GM19463 (cell line): ENCODE results near the gene ECPAS.
"Not testable (repeated sequence)": the region's sequence is repeated elsewhere in the genome, so short reads cannot be mapped to it uniquely, and the experiment has no call there.

Source experiments
- ATAC-seq: cut with Tn5 transposase; IDR thresholded peaks from one replicate; pipeline ENCODE4 v1.9.1; 2021; ENCODE audit warnings: mild to moderate bottlenecking, moderate library complexity; ENCODE audit not compliant: unreplicated experiment

Gene ECPAS, protein sequence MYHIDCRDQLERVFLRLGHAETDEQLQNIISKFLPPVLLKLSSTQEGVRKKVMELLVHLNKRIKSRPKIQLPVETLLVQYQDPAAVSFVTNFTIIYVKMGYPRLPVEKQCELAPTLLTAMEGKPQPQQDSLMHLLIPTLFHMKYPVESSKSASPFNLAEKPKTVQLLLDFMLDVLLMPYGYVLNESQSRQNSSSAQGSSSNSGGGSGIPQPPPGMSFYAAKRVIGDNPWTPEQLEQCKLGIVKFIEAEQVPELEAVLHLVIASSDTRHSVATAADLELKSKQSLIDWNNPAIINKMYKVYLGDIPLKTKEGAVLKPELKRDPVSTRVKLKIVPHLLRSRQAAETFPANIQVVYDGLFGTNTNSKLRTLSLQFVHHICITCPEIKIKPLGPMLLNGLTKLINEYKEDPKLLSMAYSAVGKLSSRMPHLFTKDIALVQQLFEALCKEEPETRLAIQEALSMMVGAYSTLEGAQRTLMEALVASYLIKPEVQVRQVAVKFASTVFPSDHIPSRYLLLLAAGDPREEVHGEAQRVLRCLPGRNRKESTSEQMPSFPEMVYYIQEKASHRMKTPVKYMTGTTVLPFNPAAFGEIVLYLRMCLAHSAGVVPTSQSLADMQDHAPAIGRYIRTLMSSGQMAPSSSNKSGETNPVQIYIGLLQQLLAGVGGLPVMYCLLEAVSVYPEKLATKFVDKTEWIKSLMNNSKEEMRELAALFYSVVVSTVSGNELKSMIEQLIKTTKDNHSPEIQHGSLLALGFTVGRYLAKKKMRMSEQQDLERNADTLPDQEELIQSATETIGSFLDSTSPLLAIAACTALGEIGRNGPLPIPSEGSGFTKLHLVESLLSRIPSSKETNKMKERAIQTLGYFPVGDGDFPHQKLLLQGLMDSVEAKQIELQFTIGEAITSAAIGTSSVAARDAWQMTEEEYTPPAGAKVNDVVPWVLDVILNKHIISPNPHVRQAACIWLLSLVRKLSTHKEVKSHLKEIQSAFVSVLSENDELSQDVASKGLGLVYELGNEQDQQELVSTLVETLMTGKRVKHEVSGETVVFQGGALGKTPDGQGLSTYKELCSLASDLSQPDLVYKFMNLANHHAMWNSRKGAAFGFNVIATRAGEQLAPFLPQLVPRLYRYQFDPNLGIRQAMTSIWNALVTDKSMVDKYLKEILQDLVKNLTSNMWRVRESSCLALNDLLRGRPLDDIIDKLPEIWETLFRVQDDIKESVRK (N-terminal part only)

GRCh38 chr9:111483858-111484571, at the start of gene ECPAS:
ECPAS (minus strand) TSS chr9:111484383; CDS start chr9:111472918, 11,465 bp downstream.
- peak; percentile 59 for ATAC-seq

- ATAC-seq = no peak
Measured at GRCh38 chr9:111533099-111533790, 49.1 kb upstream of the ECPAS start.

GRCh38 chr9:111531716-111532115, 47.5 kb upstream of the ECPAS start:
- no peak for ATAC-seq

- ATAC-seq = no peak
Measured at GRCh38 chr9:111529787-111530186, 45.6 kb upstream of the ECPAS start.

GRCh38 chr9:111527347-111527746, 43.2 kb upstream of the ECPAS start:
- no peak for ATAC-seq

GRCh38 chr9:111525056-111525977, 41.1 kb upstream of the ECPAS start, which contains the start of gene ZNF483:
ZNF483 (plus strand) TSS chr9:111525179; CDS start chr9:111527396, 2,217 bp downstream.
- ATAC-seq = no peak

DNA sequence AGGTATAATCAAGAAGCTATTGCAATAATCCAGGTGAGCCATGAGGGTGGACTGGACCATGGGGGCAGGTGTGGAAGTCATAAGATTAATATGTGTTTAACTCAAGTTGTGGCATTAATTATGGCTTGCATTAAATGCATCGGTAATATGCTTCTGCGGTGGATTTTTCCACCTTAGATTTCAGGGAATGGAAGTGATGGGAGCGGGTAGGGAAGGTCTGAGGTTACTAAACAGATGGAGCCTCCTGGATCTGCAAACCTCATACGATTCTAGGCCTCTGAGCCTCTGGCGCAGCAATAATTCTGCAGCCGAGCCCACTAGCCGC, 40.5 kb upstream of the ECPAS start:
- no peak for ATAC-seq

DNA sequence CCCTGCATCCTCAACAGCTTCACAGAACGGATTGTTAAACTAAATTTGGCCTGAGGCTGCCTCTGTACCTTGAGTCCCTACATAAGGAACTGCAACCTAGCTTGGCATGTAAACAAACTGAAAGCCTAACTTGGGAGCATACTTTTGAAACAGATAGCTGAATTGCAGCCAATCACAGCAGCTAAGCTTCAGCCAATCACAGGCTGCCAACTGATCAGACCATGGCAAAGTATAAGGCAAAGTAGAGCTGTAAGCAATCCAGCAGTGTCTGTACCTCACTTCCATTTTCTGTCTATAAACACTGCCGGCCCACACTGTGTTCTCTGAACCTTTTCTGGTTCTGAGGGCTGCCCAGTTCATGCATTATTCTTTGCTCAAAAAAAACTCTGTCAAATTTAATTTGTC, 31.9 kb upstream of the ECPAS start:
- ATAC-seq = no peak

DNA sequence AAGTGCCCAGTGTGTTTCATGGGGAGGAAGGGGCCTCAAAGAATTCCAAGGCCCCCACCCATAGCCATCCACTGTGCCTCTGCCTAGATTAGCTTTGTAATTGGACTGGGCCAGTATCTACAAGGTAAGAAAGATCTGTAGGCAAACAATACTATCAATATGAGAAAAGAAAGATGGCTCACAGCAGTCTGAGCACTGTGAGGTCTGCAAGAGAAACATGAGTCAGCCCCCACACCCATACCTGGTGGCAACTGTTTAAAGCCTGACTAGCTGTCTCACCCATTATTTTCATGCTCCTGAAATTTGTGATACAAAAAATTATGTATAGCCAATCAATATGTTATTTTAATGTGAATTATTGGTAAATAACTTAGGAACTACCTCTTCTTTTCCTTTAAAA, 30.8 kb upstream of the ECPAS start:
- no peak for ATAC-seq

DNA sequence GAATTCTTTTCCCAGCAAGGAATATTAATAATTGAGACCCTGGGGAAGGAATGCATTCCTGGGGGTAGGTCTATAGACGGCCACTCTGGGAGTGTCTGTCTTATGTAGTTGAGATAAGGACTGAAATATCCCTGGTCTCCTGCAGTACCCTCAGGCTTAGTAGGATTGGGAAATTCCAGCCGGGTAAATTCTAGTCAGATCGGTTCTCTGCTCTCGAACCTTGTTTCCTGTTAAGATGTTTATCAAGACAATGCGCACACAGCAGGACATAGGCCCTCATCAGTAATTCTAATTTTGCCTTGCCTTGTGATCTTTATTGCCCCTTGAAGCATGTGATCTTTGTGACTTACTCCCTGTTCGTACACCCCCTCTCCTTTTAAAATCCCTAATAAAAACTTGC, 27.4 kb upstream of the ECPAS start:
- not testable (repeated sequence) for ATAC-seq

- no peak for ATAC-seq
Measured at GRCh38 chr9:111502506-111502905, 18.3 kb upstream of the ECPAS start.

DNA sequence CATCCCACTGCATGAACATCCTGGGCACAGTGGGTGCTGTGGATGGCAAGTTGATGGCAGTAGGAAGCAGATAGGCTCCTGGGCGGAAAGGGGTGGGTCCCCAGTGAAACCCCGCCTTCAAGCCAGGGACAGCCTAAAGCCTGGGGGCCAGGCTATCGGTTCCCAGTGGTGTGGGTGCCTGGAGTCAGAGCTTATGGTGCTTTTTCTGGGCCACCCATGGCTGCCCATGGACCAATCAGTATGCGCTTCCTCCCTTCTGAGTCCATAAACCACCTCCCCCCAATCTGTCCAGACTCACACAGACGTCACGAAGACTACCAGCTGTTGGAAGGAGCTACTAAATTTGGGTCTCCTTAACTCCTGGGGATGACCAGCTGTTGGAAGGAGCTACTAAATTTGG, 17.5 kb upstream of the ECPAS start:
- no peak for ATAC-seq

DNA sequence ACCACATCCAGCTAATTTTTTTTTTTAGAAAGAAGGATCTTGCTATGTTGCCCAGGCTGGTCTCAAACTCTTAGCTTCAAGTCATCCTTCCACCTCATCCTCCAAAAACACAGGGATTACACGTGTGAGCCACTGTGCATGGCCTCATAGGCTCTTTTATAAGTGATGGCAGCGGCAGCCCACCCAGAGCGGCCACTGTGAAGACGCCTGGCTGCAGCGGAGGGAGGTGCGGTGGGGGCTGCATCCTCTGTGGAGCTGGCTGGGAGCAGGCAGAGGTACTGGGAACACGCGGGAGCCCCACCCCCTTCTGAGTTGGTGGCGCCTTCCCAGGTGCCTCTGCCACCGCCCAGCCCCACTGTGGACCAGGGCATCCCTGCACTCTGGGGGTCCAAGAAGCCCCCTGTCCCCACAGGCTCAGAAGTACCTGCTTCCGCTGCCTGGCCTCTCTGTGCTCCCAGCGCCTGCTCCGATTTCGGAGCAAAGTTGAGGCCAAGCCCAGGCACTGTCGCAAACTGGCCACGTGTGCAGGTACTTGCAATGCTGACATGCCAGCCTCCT, 16.9 kb upstream of the ECPAS start:
- ATAC-seq = no peak

DNA sequence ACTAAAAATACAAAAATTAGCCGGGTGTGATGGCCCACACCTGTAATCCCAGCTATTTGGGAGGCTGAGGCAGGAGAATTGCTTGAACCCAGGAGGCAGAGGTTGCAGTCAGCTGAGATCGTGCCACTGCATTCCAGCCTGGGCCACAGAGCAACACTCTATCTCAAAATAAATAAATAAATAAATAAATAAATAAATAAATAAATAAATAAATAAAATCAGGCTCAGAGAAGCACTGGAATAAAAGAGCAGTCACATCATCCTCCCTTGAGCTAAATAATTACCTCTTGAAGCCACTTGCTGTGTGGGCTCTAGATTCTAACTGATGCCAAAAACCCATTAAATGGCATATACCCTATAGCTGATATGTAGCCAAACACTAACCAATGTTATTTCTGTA, 13.0 kb upstream of the ECPAS start:
- ATAC-seq = not testable (repeated sequence)

GRCh38 chr9:111484572-111484894, 350 bp upstream of the ECPAS start:
- no peak for ATAC-seq

- ATAC-seq = peak; percentile 39
Measured at GRCh38 chr9:111483439-111483857, 735 bp downstream of the ECPAS start.

- ATAC-seq = peak; percentile 52
Measured at GRCh38 chr9:111482694-111483438, 1.3 kb downstream of the ECPAS start.
